Stimulated activated effector memory CD8-positive, alpha-beta T cell treated with anti-CD3 and anti-CD28 coated beads, Interleukin-12 subunit alpha, Interleukin-12 subunit beta, amount 100 ng/mL, for 72 hours (primary cell): ENCODE measurements around the gene TNN.

Experiments
- ATAC-seq: fragments of 150-1000 bp; cut with Tn5 transposase; 2 replicates; pipeline ENCODE4 v1.10.0; 2021
- DNase-seq, 2 donors: peaks; one replicate each; pipeline ENCODE4 v3.0.0; 2021 to 2022; ENCODE audit warnings: low spot score in 2 of 2
- H3K27ac Mint-ChIP-seq: one replicate; pipeline ENCODE4 v1.8.0; 2022; ENCODE audit warnings: mild to moderate bottlenecking, mixed read lengths
- H3K36me3 Mint-ChIP-seq: one replicate; pipeline ENCODE4 v1.8.0; 2022; ENCODE audit warnings: mild to moderate bottlenecking, mixed read lengths
- H3K4me1 Mint-ChIP-seq: one replicate; pipeline ENCODE4 v1.8.0; 2022; ENCODE audit warnings: mixed read lengths
- H3K4me3 Mint-ChIP-seq: one replicate; pipeline ENCODE4 v1.8.0; 2022; ENCODE audit warnings: mild to moderate bottlenecking, mixed read lengths
- H3K9me3 Mint-ChIP-seq: one replicate; pipeline ENCODE4 v1.8.0; 2022; ENCODE audit warnings: mixed read lengths

TNN gene

GRCh38 chr1:175164751-175165150, 97.1 kb downstream of the TNN start:
- H3K36me3 Mint-ChIP-seq, result peaks cover 58% of the 10 kb centered on the region
- no peaks in the 10 kb centered on the region for H3K9me3 Mint-ChIP-seq
- peaks cover 37% of the 10 kb centered on the region for H3K4me1 Mint-ChIP-seq
- H3K4me3 Mint-ChIP-seq, result no peak overlapping the region
- ATAC-seq (no peak), DNase-seq (no peak)
- H3K27ac Mint-ChIP-seq, result no peak overlapping the region

- DNase-seq, result no peak
- peak overlapping the region; percentile 88 for H3K27ac Mint-ChIP-seq
- peaks cover 46% of the 10 kb centered on the region for H3K36me3 Mint-ChIP-seq
- no peak overlapping the region for H3K4me3 Mint-ChIP-seq
- H3K9me3 Mint-ChIP-seq, result no peaks in the 10 kb centered on the region
- H3K4me1 Mint-ChIP-seq, result peaks cover 47% of the 10 kb centered on the region
- no peak for ATAC-seq
These were observed 99.1 kb downstream of the TNN start for GRCh38 chr1:175166746-175167145.

GRCh38 chr1:175167861-175168260, 100.2 kb downstream of the TNN start:
- peaks cover 45% of the 10 kb centered on the region for H3K36me3 Mint-ChIP-seq
- peak overlapping the region; percentile 88 for H3K27ac Mint-ChIP-seq

GRCh38 chr1:175168782-175169181, 101.1 kb downstream of the TNN start:
- ATAC-seq, result peak; percentile 59
- no peaks in the 10 kb centered on the region for H3K9me3 Mint-ChIP-seq
- peak overlapping the region; percentile 88 for H3K27ac Mint-ChIP-seq
- H3K4me3 Mint-ChIP-seq, result no peak overlapping the region
- DNase-seq, result no peak
- peaks cover 45% of the 10 kb centered on the region for H3K36me3 Mint-ChIP-seq
- peaks cover 56% of the 10 kb centered on the region for H3K4me1 Mint-ChIP-seq

More at GRCh38 chr1:175167861-175168260, 100.2 kb downstream of the TNN start:
- DNase-seq (no peak), ATAC-seq (no peak)
- H3K4me1 Mint-ChIP-seq, result peaks cover 51% of the 10 kb centered on the region
- H3K9me3 Mint-ChIP-seq, result no peaks in the 10 kb centered on the region
- no peak overlapping the region for H3K4me3 Mint-ChIP-seq

GRCh38 chr1:175169286-175170018, 101.8 kb downstream of the TNN start:
- Mint-ChIP-seq H3K27ac (peak overlapping the region; percentile 88), H3K36me3 (peaks cover 46% of the 10 kb centered on the region), H3K4me1 (peaks cover 63% of the 10 kb centered on the region), H3K9me3 (no peaks in the 10 kb centered on the region), H3K4me3 (no peak overlapping the region)
- ATAC-seq, result peak; percentile 87
- no peak for DNase-seq

GRCh38 chr1:175171036-175171913, 103.6 kb downstream of the TNN start:
- Mint-ChIP-seq H3K27ac (peak overlapping the region; percentile 88), H3K36me3 (peaks cover 47% of the 10 kb centered on the region), H3K4me3 (no peak overlapping the region), H3K4me1 (peaks cover 69% of the 10 kb centered on the region), H3K9me3 (no peaks in the 10 kb centered on the region)
- DNase-seq (no peak), ATAC-seq (no peak)

GRCh38 chr1:175172503-175172902, 104.9 kb downstream of the TNN start:
- ATAC-seq (no peak), DNase-seq (no peak)
- Mint-ChIP-seq H3K4me1 (peaks cover 65% of the 10 kb centered on the region), H3K9me3 (no peaks in the 10 kb centered on the region), H3K4me3 (no peak overlapping the region), H3K27ac (peak overlapping the region; percentile 88), H3K36me3 (peaks cover 51% of the 10 kb centered on the region)

- Mint-ChIP-seq H3K9me3 (no peaks in the 10 kb centered on the region), H3K4me3 (no peak overlapping the region), H3K27ac (no peak overlapping the region), H3K36me3 (peaks cover 50% of the 10 kb centered on the region), H3K4me1 (peaks cover 64% of the 10 kb centered on the region)
- DNase-seq (no peak), ATAC-seq (no peak)
These were observed 105.9 kb downstream of the TNN start for GRCh38 chr1:175173531-175173930.

GRCh38 chr1:175174309-175175102, 106.9 kb downstream of the TNN start:
- ATAC-seq, result no peak
- DNase-seq, result no peak
- no peak overlapping the region for H3K27ac Mint-ChIP-seq
- H3K9me3 Mint-ChIP-seq, result no peaks in the 10 kb centered on the region
- H3K36me3 Mint-ChIP-seq, result peaks cover 50% of the 10 kb centered on the region
- H3K4me1 Mint-ChIP-seq, result peaks cover 64% of the 10 kb centered on the region
- no peak overlapping the region for H3K4me3 Mint-ChIP-seq

GRCh38 chr1:175176246-175176645, 108.6 kb downstream of the TNN start:
- ATAC-seq, result no peak
- DNase-seq, result no peak
- H3K36me3 Mint-ChIP-seq, result peaks cover 51% of the 10 kb centered on the region
- H3K4me3 Mint-ChIP-seq, result no peak overlapping the region
- no peak overlapping the region for H3K27ac Mint-ChIP-seq
- no peaks in the 10 kb centered on the region for H3K9me3 Mint-ChIP-seq
- H3K4me1 Mint-ChIP-seq, result peaks cover 60% of the 10 kb centered on the region

- Mint-ChIP-seq H3K4me3 (no peak overlapping the region), H3K9me3 (no peaks in the 10 kb centered on the region), H3K4me1 (peaks cover 63% of the 10 kb centered on the region), H3K27ac (peak overlapping the region; percentile 18), H3K36me3 (peaks cover 48% of the 10 kb centered on the region)
- ATAC-seq (no peak), DNase-seq (no peak)
These were observed 110.4 kb downstream of the TNN start for GRCh38 chr1:175178056-175178455.

- DNase-seq, result no peak
- peaks cover 45% of the 10 kb centered on the region for H3K36me3 Mint-ChIP-seq
- peaks cover 65% of the 10 kb centered on the region for H3K4me1 Mint-ChIP-seq
These were observed 110.8 kb downstream of the TNN start for GRCh38 chr1:175178456-175178855.

GRCh38 chr1:175179837-175180590, 112.4 kb downstream of the TNN start:
- DNase-seq, result no peak
- Mint-ChIP-seq H3K4me3 (no peak overlapping the region), H3K36me3 (peaks cover 33% of the 10 kb centered on the region), H3K4me1 (peaks cover 64% of the 10 kb centered on the region), H3K9me3 (no peaks in the 10 kb centered on the region), H3K27ac (peak overlapping the region; percentile 48)
- no peak for ATAC-seq

More at GRCh38 chr1:175178456-175178855, 110.8 kb downstream of the TNN start:
- no peaks in the 10 kb centered on the region for H3K9me3 Mint-ChIP-seq
- ATAC-seq, result no peak
- H3K27ac Mint-ChIP-seq, result peak overlapping the region; percentile 18
- no peak overlapping the region for H3K4me3 Mint-ChIP-seq

GRCh38 chr1:175182201-175182746, 114.6 kb downstream of the TNN start:
- Mint-ChIP-seq H3K4me3 (no peak overlapping the region), H3K9me3 (no peaks in the 10 kb centered on the region)
- no peak for DNase-seq

More at GRCh38 chr1:175182201-175182746, 114.6 kb downstream of the TNN start:
- Mint-ChIP-seq H3K36me3 (peaks cover 26% of the 10 kb centered on the region), H3K27ac (peak overlapping the region; percentile 68), H3K4me1 (peaks cover 86% of the 10 kb centered on the region)
- no peak for ATAC-seq
